22Rv1 (cell line): ENCODE results near the gene LRP5.

Source experiments
- ZFX ChIP-seq: fragments of 450-650 bp; IDR thresholded peaks from 2 replicates; pipeline ENCODE4 v1.6.1; 2017; ENCODE audit warnings: antibody characterized with exemption, borderline replicate concordance
- TF ChIP-seq, protein P1 (sequence below): fragments of 450-650 bp; IDR thresholded peaks from 2 replicates; pipeline ENCODE4 v1.5.1; 2017; ENCODE audit warnings: mild to moderate bottlenecking

DNA sequence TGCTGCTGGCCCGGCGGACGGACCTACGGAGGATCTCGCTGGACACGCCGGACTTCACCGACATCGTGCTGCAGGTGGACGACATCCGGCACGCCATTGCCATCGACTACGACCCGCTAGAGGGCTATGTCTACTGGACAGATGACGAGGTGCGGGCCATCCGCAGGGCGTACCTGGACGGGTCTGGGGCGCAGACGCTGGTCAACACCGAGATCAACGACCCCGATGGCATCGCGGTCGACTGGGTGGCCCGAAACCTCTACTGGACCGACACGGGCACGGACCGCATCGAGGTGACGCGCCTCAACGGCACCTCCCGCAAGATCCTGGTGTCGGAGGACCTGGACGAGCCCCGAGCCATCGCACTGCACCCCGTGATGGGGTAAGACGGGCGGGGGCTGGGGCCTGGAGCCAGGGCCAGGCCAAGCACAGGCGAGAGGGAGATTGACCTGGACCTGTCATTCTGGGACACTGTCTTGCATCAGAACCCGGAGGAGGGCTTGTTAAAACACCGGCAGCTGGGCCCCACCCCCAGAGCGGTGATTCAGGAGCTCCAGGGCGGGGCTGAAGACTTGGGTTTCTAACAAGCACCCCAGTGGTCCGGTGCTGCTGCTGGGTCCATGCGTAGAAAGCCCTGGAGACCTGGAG, 74.1 kb downstream of the LRP5 start:
- TF ChIP-seq, protein P1, sequence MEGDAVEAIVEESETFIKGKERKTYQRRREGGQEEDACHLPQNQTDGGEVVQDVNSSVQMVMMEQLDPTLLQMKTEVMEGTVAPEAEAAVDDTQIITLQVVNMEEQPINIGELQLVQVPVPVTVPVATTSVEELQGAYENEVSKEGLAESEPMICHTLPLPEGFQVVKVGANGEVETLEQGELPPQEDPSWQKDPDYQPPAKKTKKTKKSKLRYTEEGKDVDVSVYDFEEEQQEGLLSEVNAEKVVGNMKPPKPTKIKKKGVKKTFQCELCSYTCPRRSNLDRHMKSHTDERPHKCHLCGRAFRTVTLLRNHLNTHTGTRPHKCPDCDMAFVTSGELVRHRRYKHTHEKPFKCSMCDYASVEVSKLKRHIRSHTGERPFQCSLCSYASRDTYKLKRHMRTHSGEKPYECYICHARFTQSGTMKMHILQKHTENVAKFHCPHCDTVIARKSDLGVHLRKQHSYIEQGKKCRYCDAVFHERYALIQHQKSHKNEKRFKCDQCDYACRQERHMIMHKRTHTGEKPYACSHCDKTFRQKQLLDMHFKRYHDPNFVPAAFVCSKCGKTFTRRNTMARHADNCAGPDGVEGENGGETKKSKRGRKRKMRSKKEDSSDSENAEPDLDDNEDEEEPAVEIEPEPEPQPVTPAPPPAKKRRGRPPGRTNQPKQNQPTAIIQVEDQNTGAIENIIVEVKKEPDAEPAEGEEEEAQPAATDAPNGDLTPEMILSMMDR, result no peak
- no peak for TF ChIP-seq ZFX
